ENCODE data around the gene ELMO1.

ELMO1 gene

GRCh38 chr7:37467002-37467401 lies 18.3 kb upstream of the ELMO1 start:
- no peak for DNase-seq (ENCODE audit: low read depth)

GRCh38 chr7:37462138-37462537 lies 13.5 kb upstream of the ELMO1 start:
- DNase-seq (ENCODE audit: low read depth) = no peak

GRCh38 chr7:37455081-37455480 lies 6.4 kb upstream of the ELMO1 start:
- no peak for DNase-seq (ENCODE audit: low read depth)

- no peak for DNase-seq (ENCODE audit: low read depth)
Measured at GRCh38 chr7:37452346-37452745, 3.7 kb upstream of the ELMO1 start.

- no peak for DNase-seq (ENCODE audit: low read depth)
Measured at GRCh38 chr7:37450035-37450434, 1.4 kb upstream of the ELMO1 start.

- DNase-seq (ENCODE audit: low read depth) = no peak
Measured at GRCh38 chr7:37449621-37450020, 957 bp upstream of the ELMO1 start.

GRCh38 chr7:37448011-37448635 lies 541 bp downstream of the ELMO1 start:
- DNase-seq (ENCODE audit: low read depth) = no peak

- DNase-seq (ENCODE audit: low read depth) = no peak
Measured at GRCh38 chr7:37446371-37446770, 2.3 kb downstream of the ELMO1 start.

GRCh38 chr7:37445790-37446189 lies 2.9 kb downstream of the ELMO1 start:
- no peak for DNase-seq (ENCODE audit: low read depth)

GRCh38 chr7:37445064-37445723 lies 3.5 kb downstream of the ELMO1 start:
- no peak for DNase-seq (ENCODE audit: low read depth)

- DNase-seq (ENCODE audit: low read depth) = no peak
Measured at GRCh38 chr7:37443627-37444026, 5.0 kb downstream of the ELMO1 start.

GRCh38 chr7:37442268-37442667 lies 6.4 kb downstream of the ELMO1 start:
- DNase-seq (ENCODE audit: low read depth) = no peak

GRCh38 chr7:37441816-37442215 lies 6.8 kb downstream of the ELMO1 start:
- no peak for DNase-seq (ENCODE audit: low read depth)

GRCh38 chr7:37441386-37441760 lies 7.3 kb downstream of the ELMO1 start:
- DNase-seq (ENCODE audit: low read depth) = no peak

- DNase-seq (ENCODE audit: low read depth) = no peak
Measured at GRCh38 chr7:37440738-37441385, 7.8 kb downstream of the ELMO1 start.

GRCh38 chr7:37439653-37440026 lies 9.0 kb downstream of the ELMO1 start:
- no peak for DNase-seq (ENCODE audit: low read depth)

- DNase-seq (ENCODE audit: low read depth) = no peak
Measured at GRCh38 chr7:37438906-37439652, 9.6 kb downstream of the ELMO1 start.

GRCh38 chr7:37435156-37435855 lies 13.4 kb downstream of the ELMO1 start:
- no peak for DNase-seq (ENCODE audit: low read depth)

GRCh38 chr7:37434529-37434928 lies 14.1 kb downstream of the ELMO1 start:
- no peak for DNase-seq (ENCODE audit: low read depth)

- no peak for DNase-seq (ENCODE audit: low read depth)
Measured at GRCh38 chr7:37433166-37433565, 15.5 kb downstream of the ELMO1 start.

- no peak for DNase-seq (ENCODE audit: low read depth)
Measured at GRCh38 chr7:37432281-37432920, 16.3 kb downstream of the ELMO1 start.

- DNase-seq (ENCODE audit: low read depth) = no peak
Measured at GRCh38 chr7:37431413-37431812, 17.3 kb downstream of the ELMO1 start.
